Fibroblast of the aortic adventitia (primary cell): ENCODE results near the gene SLCO3A1. TPM values are rescaled to one million over a fixed set of nuclear protein-coding genes. Genes with fewer than 3 reads are reported as not detected.

ENCODE experiments used
- DNase-seq: peaks from one replicate; pipeline ENCODE4 v3.0.0-alpha.2; 2010; ENCODE audit warnings: low read depth
- H3K4me3 ChIP-seq: 2 replicates; pipeline ENCODE4 v1.5.1; 2011; ENCODE audit warnings: low read depth, mild to moderate bottlenecking, control low read depth, low read length, moderate library complexity
- CTCF ChIP-seq: IDR thresholded peaks from 2 replicates; pipeline ENCODE4 v1.5.1; 2011; ENCODE audit warnings: mild to moderate bottlenecking, low read length, control low read depth, inconsistent platforms; ENCODE audit not compliant: insufficient read depth
- total RNA-seq: library from RNA; depleted of rRNA; stranded (reverse); fragments of >200 nt; gene quantifications from 2 replicates; pipeline ENCODE4 v1.2.3, GENCODE V29; 2012; ENCODE audit warnings: low replicate concordance

The SLCO3A1 gene
- total RNA-seq, 1 donor: 8.9 TPM

GRCh38 chr15:91909574-91909973 is 56.1 kb downstream of the SLCO3A1 start:
- no peak for DNase-seq
- TF ChIP-seq CTCF: no peak
- H3K4me3 ChIP-seq: no peak overlapping the region

GRCh38 chr15:91911844-91912243 is 58.3 kb downstream of the SLCO3A1 start:
- DNase-seq: no peak

GRCh38 chr15:91912336-91912735 is 58.8 kb downstream of the SLCO3A1 start:
- TF ChIP-seq CTCF: no peak
- no peak for DNase-seq
- no peak overlapping the region for H3K4me3 ChIP-seq

More at GRCh38 chr15:91911844-91912243, 58.3 kb downstream of the SLCO3A1 start:
- H3K4me3 ChIP-seq: no peak overlapping the region
- TF ChIP-seq CTCF: no peak

- peak; percentile 17 for DNase-seq
- H3K4me3 ChIP-seq: no peak overlapping the region
- TF ChIP-seq CTCF: no peak
Measured at GRCh38 chr15:91913560-91913959, 60.1 kb downstream of the SLCO3A1 start.

GRCh38 chr15:91915576-91915975 is 62.1 kb downstream of the SLCO3A1 start:
- no peak overlapping the region for H3K4me3 ChIP-seq
- DNase-seq: no peak
- no peak for TF ChIP-seq CTCF

GRCh38 chr15:91916051-91916450 is 62.5 kb downstream of the SLCO3A1 start:
- no peak overlapping the region for H3K4me3 ChIP-seq
- TF ChIP-seq CTCF: no peak
- no peak for DNase-seq

- no peak overlapping the region for H3K4me3 ChIP-seq
- no peak for TF ChIP-seq CTCF
- DNase-seq: no peak
Measured at GRCh38 chr15:91917686-91918360, 64.3 kb downstream of the SLCO3A1 start.
